ENCODE results near the gene MYOT.

GRCh38 chr5:137862251-137862650 lies 5.4 kb upstream of the MYOT start:
- no peak for TF ChIP-seq EZH2 (IDR thresholded peaks at IDR 0.05; ENCODE audit: insufficient read depth, poor library complexity, severe bottlenecking)
- TF ChIP-seq EZH2phosphoT487 (IDR thresholded peaks at IDR 0.05; ENCODE audit: insufficient read depth, low read depth), result no peak

Measured in GM23248 (cell line).